ENCODE results near the gene RAD51C.

Gene RAD51C

GRCh38 chr17:58722696-58723095, 30.3 kb downstream of the RAD51C start:
- POLR2A ChIA-PET: no interaction called here
- CTCF ChIA-PET: interaction anchor here (1.2 kb wide), 1 partner anchor 12 kb away, joined by 5 read pairs; no protein-coding TSS in a partner anchor
- no peak for DNase-seq (ENCODE audit: extremely low spot score)
- no peak for TF ChIP-seq CTCF (IDR thresholded peaks at IDR 0.05; ENCODE audit: control extremely low read depth, extremely low read depth, low read depth, missing control alignments)

- ChIA-PET POLR2A (no interaction called here), CTCF (no interaction called here)
- no peak for DNase-seq (ENCODE audit: extremely low spot score)
These were observed 36.4 kb downstream of the RAD51C start for GRCh38 chr17:58728798-58729197.

GRCh38 chr17:58730937-58731336, 38.5 kb downstream of the RAD51C start:
- no peak for DNase-seq (ENCODE audit: extremely low spot score)
- TF ChIP-seq CTCF (IDR thresholded peaks at IDR 0.05; ENCODE audit: control extremely low read depth, extremely low read depth, low read depth, missing control alignments): no peak
- ChIA-PET POLR2A (no interaction called here), CTCF (interaction anchor here (1.0 to 1.2 kb wide), 2 partner anchors 9 to 154 kb away, joined by 3 read pairs; no protein-coding TSS in a partner anchor)

More at GRCh38 chr17:58728798-58729197, 36.4 kb downstream of the RAD51C start:
- no peak for TF ChIP-seq CTCF (IDR thresholded peaks at IDR 0.05; ENCODE audit: control extremely low read depth, extremely low read depth, low read depth, missing control alignments)

GRCh38 chr17:58734040-58734439, 41.6 kb downstream of the RAD51C start:
- POLR2A ChIA-PET: no interaction called here

GRCh38 chr17:58734811-58735210, 42.4 kb downstream of the RAD51C start:
- CTCF ChIA-PET: interaction anchor here (1.4 kb wide), 1 partner anchor 18 kb away, joined by 4 read pairs; no protein-coding TSS in a partner anchor
- TF ChIP-seq CTCF (IDR thresholded peaks at IDR 0.05; ENCODE audit: control extremely low read depth, extremely low read depth, low read depth, missing control alignments): no peak
- no peak for DNase-seq (ENCODE audit: extremely low spot score)
- POLR2A ChIA-PET: no interaction called here

More at GRCh38 chr17:58734040-58734439, 41.6 kb downstream of the RAD51C start:
- CTCF ChIA-PET: no interaction called here
- no peak for TF ChIP-seq CTCF (IDR thresholded peaks at IDR 0.05; ENCODE audit: control extremely low read depth, extremely low read depth, low read depth, missing control alignments)
- DNase-seq (ENCODE audit: extremely low spot score): no peak

GRCh38 chr17:58741121-58741625, 48.8 kb downstream of the RAD51C start:
- DNase-seq (ENCODE audit: extremely low spot score): no peak
- ChIA-PET CTCF (no interaction called here), POLR2A (no interaction called here)
- no peak for TF ChIP-seq CTCF (IDR thresholded peaks at IDR 0.05; ENCODE audit: control extremely low read depth, extremely low read depth, low read depth, missing control alignments)
